ENCODE data around the gene KIF4B. TPM values are rescaled to one million over a fixed set of nuclear protein-coding genes. Genes with fewer than 3 reads are reported as not detected.
A peak's percentile ranks its signal among the peaks of the same experiment; 100 is the strongest.
"Not testable (repeated sequence)": the region's sequence is repeated elsewhere in the genome, so short reads cannot be mapped to it uniquely, and the experiment has no call there.

Gene KIF4B, protein sequence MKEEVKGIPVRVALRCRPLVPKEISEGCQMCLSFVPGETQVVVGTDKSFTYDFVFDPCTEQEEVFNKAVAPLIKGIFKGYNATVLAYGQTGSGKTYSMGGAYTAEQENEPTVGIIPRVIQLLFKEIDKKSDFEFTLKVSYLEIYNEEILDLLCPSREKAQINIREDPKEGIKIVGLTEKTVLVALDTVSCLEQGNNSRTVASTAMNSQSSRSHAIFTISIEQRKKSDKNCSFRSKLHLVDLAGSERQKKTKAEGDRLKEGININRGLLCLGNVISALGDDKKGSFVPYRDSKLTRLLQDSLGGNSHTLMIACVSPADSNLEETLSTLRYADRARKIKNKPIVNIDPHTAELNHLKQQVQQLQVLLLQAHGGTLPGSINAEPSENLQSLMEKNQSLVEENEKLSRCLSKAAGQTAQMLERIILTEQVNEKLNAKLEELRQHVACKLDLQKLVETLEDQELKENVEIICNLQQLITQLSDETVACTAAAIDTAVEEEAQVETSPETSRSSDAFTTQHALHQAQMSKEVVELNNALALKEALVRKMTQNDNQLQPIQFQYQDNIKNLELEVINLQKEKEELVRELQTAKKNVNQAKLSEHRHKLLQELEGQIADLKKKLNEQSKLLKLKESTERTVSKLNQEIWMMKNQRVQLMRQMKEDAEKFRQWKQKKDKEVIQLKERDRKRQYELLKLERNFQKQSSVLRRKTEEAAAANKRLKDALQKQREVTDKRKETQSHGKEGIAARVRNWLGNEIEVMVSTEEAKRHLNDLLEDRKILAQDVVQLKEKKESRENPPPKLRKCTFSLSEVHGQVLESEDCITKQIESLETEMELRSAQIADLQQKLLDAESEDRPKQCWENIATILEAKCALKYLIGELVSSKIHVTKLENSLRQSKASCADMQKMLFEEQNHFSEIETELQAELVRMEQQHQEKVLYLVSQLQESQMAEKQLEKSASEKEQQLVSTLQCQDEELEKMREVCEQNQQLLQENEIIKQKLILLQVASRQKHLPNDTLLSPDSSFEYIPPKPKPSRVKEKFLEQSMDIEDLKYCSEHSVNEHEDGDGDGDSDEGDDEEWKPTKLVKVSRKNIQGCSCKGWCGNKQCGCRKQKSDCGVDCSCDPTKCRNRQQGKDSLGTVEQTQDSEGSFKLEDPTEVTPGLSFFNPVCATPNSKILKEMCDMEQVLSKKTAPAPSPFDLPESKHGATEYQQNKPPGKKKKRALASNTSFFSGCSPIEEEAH
- 0.05 TPM in 1 of 2 replicates, not detected in the other for total RNA-seq (2014; rRNA removed; shearing (Covaris generic))
- not detected in 2 replicates for polyA plus RNA-seq (2014; cell fraction: nucleus; rRNA removed)

GRCh38 chr5:155013526-155013925, at the start of gene KIF4B:
Gene KIF4B (plus strand): TSS chr5:155013755. CDS start chr5:155013860, 105 bp downstream.
- DNase-seq (ENCODE audit: extremely low read depth, low read depth) = no peak

- DNase-seq (ENCODE audit: extremely low read depth, low read depth) = no peak
Observed at GRCh38 chr5:154966081-154966841, 47.3 kb upstream of the KIF4B start.

DNA sequence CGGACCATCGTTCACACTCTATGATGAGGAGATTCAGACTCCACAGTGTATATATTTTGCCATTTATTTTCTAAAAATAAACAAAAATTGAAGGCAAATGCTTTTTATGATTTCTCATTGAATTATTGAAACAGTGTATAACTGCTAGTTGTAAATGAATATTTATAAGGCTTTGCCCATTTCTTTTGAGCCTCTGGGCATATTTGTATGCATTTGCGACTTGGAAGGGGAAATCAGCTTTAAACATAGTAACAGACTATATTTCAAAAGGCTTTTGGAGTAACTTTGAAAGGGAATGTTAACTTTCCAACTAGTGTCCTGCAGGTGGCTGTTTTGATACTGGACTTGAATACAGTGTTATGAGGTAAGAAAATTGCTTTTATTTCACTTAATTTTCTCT, 46.7 kb upstream of the KIF4B start:
- no peak for DNase-seq (ENCODE audit: extremely low read depth, low read depth)

DNA sequence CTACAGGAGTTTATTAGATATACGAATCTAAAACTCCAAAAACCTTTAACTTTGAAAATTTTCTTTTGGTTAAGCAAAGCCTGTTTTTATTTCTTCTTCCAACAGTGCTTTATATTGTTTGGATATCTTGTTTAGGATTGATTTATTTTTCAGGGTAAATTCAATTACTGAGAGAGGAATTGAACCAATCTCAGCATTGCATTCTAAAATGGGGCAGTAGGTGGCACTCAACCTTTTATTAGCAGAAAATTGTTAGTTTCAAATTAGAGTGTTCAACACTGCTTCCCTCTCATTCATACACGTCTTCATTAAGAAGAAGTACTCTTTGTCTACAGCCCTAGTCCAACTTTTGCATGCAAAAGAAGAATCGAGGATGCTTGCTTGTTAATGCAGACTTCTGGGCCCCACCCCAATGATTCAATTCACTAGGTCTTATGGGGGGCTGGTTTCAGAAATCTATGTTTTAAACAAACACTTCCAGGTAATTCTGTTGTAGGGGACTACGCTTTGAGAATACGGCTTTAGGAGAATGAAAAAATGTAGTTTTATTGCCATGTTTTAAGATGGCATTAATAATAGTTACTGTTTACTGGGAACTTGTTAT, 46.0 kb upstream of the KIF4B start:
- DNase-seq (ENCODE audit: extremely low read depth, low read depth) = no peak

- no peak for DNase-seq (ENCODE audit: extremely low read depth, low read depth)
Observed at GRCh38 chr5:154968953-154969352, 44.6 kb upstream of the KIF4B start.

GRCh38 chr5:154970759-154971158, 42.8 kb upstream of the KIF4B start:
- no peak for DNase-seq (ENCODE audit: extremely low read depth, low read depth)

GRCh38 chr5:154971501-154971900, 42.1 kb upstream of the KIF4B start:
- DNase-seq (ENCODE audit: extremely low read depth, low read depth) = no peak

GRCh38 chr5:154972476-154973080, 41.0 kb upstream of the KIF4B start:
- DNase-seq (ENCODE audit: extremely low read depth, low read depth) = peak; percentile 33

GRCh38 chr5:154976082-154976481, 37.5 kb upstream of the KIF4B start:
- DNase-seq (ENCODE audit: extremely low read depth, low read depth) = not testable (repeated sequence)

DNA sequence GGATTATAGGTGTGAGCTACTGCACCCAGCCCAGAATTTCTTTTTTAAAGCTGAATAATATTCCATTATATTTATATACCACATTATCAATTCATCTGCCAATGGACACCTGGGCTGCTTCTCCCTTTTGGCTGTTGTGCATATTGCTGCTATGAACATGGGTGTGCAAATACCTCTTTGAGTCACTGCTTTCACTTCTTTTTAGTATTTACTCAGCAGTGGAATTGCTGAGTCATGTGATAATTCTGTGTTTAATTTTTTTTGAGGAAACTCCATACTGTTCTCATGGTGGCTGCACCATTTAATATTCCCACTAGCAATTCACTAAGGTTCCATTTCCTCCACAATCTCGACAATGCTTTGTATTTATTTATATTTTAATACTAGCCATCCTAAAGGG, 36.1 kb upstream of the KIF4B start:
- DNase-seq (ENCODE audit: extremely low read depth, low read depth) = peak; percentile 12

DNA sequence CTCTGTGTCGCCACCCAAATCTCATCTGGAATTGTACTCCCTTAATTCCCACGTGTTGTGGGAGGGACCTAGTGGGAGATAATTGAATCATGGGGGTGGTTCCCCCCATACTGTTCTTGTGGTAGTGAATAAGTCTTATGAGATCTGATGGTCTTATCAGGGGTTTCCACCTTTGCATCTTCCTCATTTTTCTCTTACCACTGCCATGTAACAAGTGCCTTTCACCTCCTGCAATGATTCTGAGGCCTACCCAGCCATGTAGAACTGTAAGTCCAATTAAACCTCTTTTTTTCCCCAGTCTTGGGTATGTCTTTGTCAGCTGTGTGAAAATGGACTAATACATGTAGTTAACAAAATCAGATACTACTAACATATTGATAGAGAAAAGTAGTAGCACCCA, 35.3 kb upstream of the KIF4B start:
- not testable (repeated sequence) for DNase-seq (ENCODE audit: extremely low read depth, low read depth)

DNA sequence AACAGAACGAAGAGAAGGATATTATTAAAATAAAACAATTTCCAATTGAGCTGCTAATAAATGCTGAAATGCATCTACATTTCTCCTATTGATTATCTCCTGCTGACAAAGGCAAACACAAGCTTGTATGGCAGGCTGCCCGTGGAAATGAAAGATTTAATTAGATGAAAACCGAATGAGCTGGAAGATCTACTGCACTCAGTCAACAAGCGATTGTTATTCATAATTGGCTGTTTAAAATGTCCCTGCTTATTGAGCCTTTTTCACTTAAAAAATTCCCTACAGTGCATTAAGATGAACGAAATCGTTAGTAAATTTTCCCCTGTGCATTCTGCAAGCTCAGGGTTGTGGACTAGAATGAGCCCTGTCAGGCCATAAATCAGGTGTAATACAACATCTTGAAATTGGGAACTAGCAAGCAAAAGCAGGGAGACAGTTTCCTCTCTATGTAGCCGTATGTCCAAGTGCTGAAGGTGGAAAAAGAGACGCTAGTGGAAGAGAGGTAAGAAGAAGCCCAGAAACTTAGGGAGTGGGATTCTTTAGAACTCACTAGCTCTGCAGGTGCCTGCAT, 28.5 kb upstream of the KIF4B start:
- DNase-seq (ENCODE audit: extremely low read depth, low read depth) = no peak

- no peak for DNase-seq (ENCODE audit: extremely low read depth, low read depth)
Observed at GRCh38 chr5:154986151-154986550, 27.4 kb upstream of the KIF4B start.

- no peak for DNase-seq (ENCODE audit: extremely low read depth, low read depth)
Observed at GRCh38 chr5:154989626-154990025, 23.9 kb upstream of the KIF4B start.

- DNase-seq (ENCODE audit: extremely low read depth, low read depth) = no peak
Observed at GRCh38 chr5:154993461-154993860, 20.1 kb upstream of the KIF4B start.

- DNase-seq (ENCODE audit: extremely low read depth, low read depth) = no peak
Observed at GRCh38 chr5:154995679-154996078, 17.9 kb upstream of the KIF4B start.

DNA sequence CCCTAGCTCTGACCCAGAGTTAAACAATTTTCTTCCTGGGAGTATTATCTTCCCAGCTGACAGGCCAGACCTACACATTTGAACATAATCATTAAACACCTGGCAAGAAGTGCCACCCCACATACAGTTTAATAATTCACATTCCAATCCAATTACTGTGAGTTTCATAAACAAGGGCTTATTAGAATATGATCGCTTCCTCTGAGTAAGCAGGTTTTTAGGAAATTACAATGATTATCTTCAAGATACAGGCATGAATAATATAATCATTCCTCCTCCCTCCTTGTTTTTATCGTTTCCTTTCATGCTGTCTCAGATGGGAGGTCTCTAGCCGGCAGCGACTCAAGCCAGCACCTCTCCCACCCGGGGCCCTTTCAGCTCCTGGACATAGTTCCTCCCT, 15.8 kb upstream of the KIF4B start:
- DNase-seq (ENCODE audit: extremely low read depth, low read depth) = no peak

DNA sequence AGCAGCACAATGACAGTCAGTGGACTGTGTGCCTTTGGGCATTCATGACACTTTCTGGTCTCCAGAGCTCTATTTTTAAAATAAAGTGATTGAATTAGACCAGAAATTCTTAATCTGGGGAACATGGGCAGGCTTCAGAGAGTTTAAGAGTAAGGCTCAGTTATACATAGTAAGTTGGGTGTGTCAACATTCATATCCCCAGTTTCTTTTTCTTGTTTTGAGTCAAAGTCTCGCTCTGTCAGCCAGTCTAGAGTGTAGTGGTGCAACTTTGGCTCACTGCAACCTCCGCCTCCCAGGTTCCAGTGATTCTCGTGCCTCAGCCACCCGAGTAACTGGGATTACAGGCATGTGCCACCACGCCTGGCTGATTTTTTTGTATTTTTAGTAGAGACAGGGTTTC, 13.7 kb upstream of the KIF4B start:
- no peak for DNase-seq (ENCODE audit: extremely low read depth, low read depth)

DNA sequence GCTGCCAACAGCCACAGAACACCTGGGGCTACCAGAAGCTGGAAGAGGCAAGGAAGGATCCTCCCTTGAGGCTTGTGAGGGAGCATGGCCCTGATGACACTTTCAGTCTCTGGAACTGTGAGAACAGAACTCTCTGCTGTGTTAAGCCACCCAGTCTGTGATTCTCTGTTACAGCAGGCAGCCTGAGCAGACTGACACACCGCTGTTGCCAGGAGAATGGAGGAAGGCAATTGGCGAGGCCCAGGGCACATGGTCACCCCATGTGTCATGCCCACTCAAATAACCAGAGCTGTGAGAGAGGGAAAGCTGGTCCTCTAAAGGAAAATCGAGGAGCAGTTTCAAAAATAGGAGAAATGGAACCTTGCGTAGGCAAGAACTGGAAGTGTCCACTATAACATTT, 12.0 kb upstream of the KIF4B start:
- DNase-seq (ENCODE audit: extremely low read depth, low read depth) = no peak

Data from NCI-H460 (cell line).